ENCODE results near the gene RAD51B.

The RAD51B gene

DNA sequence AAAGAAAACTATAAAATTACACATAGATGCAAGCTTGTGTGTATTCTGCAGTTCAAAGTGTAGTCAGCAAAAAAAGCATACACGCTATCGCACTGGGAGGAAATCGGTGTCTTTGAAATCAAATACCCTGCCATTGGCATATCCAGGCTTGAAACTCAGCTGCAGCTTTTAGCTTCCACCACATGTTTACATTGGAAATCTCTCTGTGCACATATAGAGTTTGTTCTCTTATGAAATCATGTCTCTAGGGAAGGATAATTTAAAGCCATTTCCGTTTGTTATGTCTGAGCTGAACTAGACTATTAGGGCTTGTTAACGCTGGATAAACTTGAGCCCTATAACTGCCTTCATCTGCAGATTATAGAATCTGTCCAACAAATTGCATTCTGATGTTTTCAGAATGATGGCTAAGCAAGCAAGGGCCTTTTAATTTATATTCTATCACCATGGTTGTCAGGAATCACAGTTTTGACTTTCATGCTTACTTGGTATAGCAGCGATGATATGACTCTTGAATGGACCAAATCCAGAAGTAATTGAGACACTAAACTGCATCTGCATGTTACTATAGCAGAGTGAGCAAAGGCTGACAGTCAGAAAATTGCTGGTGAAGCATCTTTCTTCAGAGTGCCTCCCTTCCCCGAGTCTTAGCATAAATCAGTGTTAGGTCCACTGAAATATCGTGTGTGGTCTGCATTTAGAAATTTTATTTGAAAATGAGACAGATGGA lies 530.5 kb downstream of the RAD51B start:
- DNase-seq, result no peak

DNA sequence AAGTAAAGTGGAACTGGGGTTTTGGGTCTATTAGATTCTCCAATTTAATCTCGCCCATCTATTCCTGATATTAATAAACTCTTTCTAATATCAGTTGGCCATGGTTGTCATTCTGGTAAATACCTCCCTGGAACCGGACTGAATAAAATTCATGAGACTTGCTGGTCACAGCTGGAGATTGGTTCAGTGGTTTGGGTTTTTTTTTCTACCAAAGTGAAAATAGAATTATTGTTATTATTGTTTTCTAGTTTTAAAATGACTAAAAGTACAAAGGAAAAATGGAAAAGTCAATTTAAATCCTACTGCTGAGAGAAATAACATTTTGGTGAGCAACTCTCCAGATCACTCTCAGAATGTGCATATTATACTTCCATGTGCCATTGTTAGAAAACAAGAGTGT lies 535.8 kb downstream of the RAD51B start:
- DNase-seq, result no peak

DNA sequence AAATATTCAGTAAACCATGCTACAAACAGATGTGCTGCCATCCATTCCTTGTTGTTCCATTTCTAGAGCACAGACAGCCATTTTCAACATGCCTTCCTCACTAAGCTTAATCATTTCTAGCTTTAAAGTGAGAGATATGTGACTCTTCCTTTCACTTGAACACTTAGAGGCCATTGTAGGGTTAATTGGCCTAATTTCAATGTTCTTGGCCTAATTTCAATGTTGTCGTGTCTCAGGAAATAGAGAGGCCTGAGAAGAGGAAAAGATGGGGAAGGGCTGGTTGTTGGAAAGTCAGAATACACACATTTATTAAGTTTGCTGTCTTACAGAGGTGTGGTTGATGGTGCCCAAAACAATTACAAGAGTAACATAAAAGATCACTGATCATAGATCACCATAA lies 538.2 kb downstream of the RAD51B start:
- DNase-seq, result no peak

DNA sequence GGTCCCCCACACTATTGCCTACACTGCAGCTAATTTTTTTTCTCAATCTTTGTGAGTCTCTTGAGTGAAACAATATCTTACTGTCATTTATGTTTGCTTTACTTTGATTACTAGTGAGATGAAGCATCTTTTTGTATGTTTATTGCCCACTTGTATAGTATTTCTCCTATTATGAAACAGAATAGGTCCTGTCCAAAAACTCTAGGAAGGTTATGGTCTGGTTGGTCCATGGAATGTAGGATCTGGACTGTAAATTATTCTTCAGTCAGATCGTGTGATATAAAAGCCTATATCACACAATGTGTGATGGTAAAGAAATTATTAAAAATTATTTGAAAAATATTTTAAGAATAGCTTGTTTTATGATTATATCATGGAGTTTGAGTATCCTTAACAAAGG lies 538.9 kb downstream of the RAD51B start:
- DNase-seq, result no peak

DNA sequence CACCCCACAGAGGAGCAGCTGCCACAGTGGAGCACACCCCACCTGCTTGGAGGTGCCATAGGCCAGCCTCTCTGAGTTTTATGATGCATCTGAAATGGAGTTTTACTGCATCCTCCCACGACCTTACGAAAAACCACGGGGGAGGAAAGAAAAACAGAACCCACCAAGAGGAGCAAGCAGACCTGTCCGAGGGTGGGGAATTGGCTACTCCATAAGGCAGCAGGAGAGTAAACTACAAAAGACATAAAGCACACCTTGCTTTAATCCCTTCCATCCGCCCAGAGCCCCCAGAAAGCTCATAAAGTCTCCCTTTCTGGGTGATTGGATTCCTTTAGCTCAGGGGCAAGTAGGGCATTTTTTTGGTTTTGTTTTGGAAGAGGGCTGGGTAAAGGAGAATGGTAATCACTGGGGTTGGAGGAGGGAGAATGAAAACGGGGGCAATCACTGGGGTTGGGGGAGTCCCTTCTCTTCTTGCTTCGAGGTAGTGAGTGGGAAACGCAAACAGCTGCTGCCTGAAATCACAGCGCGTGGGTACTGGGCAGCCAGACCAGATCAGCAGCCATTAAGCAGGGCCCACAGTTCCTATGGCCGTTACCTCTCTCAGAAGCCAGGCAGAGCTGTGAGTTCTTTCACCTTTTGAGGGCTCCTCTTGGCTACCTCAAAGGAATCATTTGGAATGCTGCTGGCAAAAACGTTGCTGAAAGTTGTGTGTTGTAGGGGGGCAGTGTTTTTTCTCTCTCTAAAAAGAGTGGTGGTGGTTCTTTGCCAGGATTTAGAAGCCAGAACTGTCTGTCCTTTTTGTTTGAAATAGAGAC lies 539.6 kb downstream of the RAD51B start:
- DNase-seq, result no peak

DNA sequence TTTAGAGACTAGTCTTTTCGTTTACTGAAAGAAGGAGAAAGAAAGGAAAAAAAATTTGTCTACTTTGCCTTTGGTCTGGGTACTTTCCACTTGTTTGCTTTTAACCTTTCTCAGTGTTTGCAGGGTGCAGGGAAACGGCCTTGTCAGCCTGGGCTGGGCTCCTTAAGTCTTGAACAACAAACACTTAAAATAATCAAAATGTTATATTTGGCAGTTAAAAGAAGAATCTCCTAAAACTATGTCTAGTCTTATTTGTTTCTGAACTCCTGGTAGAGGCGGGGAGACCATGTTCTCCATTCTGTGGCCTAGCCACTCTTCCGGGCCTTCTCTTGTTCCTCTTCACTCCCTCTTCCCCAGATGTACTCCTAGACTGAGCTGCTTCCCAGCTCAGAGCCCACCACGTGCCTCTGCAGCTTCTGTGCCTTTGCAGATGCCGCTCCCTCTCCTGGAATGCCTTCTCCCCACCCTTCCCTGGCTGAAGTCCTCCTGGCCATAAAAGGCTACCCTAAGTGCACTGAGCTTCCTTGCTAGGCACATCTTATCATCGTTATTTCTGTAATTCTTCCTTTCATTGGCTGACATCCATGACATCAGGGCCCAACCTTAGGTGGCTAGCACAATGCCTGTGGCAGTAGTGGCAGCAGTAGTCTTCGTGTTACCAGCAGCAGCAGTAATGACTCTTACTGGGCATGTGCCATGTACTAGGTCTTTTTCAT lies 540.4 kb downstream of the RAD51B start:
- DNase-seq, result no peak

DNA sequence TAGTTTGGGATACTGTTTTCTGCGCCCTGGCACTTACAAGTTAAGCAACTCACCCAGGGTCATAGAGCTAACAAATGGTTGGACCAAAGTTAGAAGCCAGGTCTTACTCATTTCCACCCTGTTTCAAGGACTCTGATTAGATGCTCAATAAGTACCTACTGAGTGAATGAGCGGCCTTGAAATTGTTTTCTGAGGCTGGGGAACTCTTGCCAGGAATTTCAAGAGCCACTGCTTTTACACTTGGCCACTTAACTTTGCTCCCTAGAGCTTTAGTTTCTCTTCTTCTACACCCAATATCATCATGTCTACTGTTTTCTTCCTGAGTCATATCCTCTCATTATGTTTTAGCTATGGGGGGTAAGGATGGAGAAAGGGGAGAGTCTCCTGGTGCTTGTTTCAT lies 541.7 kb downstream of the RAD51B start:
- no peak for DNase-seq

DNA sequence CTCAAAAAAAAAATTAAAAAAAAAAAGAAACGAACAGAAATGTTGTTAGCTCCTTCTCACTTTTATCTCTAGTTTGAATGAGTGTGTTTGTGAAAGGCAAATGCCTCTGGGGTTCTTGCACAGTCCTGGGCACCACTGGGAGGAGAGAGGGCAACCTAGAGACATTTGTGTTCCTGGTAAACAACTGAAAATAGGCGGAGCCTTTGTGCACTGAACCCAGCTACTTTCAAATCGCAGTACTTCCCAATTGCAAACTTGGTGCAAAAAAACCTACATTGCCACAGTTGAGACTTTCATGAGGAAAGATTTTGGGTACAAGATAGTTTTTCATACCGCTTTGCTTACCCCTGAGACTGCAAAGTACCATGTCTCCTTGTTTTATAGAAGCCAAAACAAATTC lies 543.3 kb downstream of the RAD51B start:
- no peak for DNase-seq

DNA sequence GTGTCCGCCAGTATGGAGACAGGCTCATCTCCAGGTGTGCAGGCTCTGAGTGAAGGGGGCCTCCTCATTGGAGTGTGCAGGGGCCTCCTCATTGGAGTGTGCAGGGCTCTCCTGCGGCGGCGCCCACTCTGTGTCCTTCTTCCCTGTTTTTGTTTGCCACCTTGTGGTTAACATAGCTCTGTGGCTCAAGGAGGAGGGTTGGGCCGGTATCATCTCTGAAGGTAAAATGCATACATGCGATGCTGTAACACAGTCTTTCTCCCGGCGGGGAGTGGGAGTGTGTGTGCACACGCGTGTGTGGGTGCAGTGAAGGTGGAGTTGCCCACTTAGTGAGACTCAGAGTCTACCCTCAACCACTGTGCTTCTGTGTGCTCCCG lies 543.9 kb downstream of the RAD51B start:
- DNase-seq, result no peak

DNA sequence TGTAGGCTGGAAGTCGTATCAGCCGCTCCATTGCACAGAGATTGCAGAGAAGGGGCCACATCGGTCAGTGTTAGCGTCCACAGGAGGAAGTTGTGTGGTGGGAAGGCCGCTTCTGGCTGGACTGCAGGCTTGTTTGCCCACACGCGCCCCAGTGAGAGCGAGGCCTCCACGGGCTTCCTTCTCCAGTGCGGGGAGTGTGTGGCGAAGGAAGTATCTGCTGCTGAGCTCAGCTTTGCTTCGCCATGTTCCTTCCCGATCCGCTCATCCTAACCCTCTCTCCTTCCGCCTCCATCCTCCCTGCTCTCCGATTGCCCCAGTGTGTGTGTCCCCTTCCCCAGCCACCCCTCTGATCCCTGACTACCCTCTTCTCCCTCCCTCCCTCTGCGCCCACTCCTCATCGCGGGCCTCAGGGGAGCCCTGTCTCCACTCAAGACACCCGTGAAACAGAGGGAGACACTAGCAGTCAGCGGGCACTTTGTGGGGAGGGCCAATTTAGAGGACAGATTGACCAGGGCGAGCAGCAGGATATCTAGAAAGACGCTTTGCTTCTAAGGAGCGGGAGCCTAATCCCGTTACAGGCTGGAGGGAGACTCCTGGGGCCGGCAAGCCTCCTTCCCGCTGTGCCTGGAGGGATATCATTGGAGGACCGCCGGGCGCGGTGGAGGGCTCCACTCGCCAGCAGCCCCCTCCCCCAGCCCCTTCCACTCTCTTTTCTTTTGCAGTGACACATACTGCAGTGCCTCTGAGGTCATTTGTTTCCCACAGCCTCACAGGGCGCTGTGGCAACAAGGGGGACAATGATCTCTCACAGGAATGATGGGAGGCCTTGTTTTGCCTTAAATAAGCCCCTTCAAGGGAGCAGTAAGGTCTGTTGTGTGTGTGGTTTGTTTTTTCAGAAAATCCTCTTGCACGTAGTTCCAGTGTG lies 544.5 kb downstream of the RAD51B start:
- no peak for DNase-seq

DNA sequence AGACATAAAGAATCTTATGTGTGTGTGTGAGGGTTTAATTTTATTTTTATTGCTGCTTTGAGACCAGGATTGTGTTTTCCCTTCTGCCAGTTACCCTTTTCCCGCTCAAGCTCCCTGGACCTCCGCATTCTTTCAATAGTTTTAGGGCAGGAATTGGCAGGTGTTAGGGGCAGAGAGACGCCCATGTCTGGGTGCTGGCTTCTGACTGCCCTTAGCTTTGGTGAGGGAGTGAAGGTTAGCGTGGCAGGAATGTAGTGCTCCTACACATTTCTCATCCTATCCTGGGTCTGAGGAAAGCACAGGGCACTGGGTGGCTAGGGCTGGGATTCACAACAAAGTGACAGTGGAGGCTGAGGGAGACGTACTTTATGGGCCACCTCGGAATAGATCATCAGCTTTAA lies 545.2 kb downstream of the RAD51B start:
- DNase-seq, result no peak

DNA sequence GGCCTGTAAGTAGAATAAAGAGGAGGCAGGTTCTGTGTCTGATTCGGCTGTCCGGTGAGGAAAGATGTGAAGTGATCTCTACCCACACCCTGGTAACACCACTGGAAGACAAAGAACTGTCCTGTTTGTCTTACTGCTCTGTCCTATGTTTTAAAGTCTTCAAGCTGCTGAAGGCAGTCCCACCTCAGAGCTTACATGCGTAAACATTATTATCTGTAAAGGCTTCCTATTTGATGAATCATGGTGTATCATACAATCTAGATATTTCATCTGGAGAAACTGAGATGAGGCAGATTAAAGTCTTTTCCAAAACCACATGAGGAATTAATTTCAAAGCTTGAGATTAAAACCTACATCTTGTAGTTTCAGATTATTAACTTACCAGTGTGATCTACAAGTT lies 545.6 kb downstream of the RAD51B start:
- no peak for DNase-seq

DNA sequence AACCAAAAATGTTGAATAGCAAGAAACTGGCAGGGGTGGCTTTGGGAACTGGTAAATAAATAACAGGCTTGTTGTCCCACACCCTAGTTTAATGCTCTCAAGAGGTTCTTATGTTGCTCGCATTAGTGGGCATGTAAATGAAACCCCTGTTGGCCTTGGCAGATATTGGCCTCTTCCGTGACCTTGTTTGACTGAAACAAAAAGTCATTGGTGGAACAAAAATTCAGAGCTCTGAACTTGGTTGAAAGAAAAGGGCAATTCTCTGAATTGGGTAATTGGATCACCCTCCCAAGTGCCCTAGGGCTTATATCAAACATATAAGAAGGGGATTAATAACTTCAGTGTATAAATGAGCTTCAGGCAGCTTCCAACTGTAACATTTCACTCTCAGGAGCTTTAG lies 547.1 kb downstream of the RAD51B start:
- DNase-seq, result no peak

DNA sequence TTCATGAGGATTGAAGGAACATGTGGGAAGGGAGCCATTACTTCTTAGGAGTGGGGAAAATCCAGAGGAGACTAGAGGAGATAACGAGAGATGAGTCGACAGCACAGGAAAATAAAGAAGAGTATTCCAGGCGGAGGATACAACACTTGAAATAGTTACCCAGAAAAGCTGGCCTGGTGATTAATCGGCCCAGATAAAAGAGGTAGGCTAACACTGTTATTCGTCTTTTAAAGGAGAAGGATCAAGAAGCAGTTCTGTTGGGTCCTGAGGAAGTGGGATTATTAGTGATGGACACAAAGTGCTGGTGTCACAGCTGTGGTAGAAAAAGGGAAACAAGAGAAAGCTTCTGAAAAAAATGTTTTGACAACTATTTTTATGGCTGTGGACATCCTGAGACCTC lies 548.0 kb downstream of the RAD51B start:
- no peak for DNase-seq

DNA sequence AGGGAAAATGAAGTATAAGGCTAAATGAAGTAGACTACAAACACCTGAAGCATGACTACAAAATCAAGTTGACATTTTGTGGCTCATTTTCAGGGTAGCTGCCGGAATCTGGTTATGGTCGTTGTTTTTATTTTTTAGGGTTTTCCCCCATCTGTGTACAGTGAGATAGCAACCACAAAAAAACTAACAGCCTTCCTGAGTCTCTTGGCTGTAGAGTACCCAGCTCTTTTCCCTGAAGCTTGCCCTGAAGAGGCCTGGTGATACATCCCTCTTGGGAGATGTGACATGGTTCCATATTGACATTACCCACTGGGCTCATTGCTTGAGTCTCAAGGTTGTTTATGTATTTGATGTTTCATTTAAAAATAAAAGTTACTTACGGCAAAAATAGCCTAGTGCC lies 549.3 kb downstream of the RAD51B start:
- DNase-seq, result peak; percentile 40

DNA sequence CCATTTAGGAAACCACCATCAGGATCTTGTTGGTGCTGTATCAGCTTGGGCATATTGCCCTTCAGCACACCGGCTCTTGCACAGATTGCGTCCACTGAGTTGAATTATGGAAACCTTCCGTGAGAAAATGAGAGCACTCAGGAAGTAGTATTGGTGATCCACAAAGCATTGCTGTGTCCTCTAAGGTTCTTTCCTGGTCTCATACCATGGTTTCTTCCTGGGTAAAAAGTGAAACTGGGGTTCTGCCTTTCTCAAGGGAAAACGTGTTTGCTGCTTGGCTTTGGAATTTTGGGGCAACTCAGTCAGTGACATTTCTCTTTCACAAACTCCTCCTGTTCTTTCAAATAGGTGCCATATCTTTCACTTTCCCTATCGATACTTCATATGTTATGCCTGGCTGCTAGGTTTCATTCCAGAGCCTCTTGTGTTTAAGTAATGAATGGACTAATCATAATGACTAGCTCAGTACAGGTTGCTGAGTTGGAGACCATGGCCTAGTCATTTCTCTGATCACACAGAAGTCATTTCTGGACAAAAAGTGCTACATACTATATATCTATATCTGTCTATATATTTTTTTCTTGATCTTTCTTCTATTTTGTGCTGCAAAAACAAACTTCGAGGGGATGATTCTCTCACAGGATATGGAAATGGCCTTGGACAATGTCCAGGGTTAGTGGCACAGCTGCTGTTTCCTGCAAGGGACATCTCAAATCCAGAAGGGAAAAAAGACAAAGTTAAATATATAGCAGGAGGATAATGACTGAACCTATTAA lies 549.9 kb downstream of the RAD51B start:
- DNase-seq, result no peak

DNA sequence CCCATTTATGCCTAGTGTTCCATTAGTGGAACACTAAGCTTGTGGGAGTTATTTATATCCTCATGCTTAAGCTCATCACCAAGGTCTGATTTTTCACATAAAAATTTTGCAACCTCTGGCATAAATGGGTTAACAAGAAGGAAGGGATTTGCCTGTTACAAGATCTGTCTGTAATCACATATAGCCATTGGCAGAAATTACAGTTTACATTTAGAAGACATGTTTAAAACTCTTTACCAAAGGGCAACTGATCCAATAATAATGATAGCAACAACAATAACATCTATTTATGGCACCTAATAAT lies 550.4 kb downstream of the RAD51B start:
- DNase-seq, result no peak

DNA sequence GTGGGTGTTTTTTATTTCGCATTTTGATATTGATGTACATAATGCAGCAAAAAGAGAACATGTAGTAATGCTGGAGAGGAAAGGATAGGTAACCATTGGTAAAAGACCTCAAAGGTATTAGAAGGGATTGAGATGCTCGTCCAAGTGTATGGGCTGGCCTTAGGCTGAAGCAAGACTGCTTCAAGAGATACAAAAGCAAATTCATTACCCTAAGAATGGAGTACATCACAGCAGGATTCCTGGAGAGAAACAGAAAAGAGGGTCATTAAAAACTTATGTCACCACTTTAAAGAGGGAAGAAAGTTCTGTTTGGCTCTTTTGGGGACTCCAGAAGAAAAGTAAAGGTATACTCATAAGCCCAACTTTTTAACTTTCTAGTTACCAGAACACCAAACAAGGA lies 552.8 kb downstream of the RAD51B start:
- DNase-seq, result no peak

DNA sequence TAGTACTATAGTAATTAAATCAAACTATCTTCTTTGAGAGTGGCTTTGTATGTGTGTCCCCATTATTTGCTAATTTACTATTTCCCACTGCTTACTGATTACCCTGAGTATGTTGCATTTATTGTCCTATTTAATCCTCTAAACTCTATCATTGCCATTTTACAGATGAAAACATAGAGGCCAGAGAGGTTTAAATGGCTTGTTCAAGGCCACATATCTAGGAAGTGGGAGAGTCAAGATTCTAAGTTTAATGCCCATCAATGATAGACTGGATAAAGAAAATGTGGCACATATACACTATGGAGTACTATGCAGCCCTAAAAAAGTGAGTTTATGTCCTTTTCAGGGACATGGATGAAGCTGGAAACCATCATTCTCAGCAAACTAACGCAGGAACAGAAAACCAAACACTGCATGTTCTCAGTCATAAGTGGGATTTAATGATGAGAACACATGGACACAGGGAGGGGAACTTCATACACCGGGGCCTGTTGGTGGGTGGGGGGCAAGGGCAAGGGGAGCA lies 553.6 kb downstream of the RAD51B start:
- DNase-seq, result no peak

DNA sequence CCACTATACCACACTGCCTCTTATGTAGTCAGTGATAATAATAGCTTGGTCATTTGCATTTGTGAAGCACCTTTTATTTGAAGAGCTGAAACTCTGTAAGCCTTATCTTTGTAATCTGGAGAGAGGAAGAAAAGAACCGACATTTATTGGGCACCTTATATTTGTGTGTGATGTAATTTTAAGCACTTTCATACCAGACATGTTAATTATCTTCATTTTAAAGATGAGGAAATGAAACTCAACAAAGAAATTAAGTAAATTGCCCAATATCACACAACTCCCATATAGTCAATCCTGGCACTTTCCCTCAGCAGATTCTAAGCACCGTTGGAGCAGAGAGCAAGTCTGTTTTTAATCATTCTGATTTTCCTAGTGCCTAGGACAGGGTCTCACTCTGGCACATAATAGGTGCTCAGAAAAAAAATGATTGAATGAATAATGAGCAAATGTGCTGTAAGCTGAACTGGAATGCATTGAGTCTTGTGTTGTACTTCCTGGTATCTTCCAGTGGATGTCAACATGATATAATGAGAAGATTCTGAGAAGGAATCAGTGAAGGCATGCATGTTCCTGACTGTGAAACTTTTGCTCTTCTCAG lies 554.4 kb downstream of the RAD51B start:
- DNase-seq, result no peak

DNA sequence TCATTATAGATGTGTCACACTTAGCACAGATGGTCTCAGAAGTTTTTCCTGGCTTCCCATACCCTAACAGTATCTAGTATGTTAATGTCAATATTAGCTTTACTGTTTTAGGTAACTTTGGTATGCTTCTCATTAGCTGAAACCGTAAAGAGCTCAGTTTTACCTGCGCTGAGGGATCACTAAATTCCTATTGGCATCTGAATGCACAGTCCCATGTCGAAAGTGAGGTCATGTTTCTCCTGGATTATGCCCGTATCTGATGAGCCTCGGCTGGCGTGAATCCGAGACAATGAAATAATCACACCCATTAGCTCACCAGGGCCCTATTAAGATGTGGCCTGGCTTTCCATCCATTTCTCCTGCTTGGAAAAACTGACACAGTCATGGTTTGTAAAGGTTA lies 555.1 kb downstream of the RAD51B start:
- no peak for DNase-seq

DNA sequence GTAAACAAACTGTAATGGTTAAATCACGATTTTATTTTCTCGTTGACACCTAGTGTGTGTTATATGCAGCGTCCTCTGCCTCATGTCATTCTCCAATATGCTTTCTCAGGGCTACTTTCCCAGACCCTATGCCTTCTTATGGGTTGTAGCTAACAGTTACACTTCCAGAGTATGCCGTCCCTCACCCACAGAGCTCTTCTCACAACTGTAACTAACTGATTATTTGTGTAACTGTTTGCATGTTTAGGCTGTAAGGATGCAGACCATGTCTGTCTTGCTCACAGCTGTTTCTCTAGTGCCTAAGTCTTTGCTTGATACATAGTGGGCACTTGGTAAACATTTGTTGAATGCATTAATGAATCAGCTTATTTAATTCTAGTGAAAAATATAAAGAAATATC lies 555.8 kb downstream of the RAD51B start:
- no peak for DNase-seq

Data from CD4-positive, alpha-beta T cell treated with Interleukin-21 for 1 hour (primary cell).